ENCODE data around the gene KRT9. TPM values are rescaled to one million over a fixed set of nuclear protein-coding genes. Genes with fewer than 3 reads are reported as not detected.

The KRT9 gene
- total and polyA plus RNA-seq, 9 of the 15 experiments (the other 6 are each of a cell fraction or from before 2014, with no cell fraction given) = 0.03 TPM; not detected in 8

DNA sequence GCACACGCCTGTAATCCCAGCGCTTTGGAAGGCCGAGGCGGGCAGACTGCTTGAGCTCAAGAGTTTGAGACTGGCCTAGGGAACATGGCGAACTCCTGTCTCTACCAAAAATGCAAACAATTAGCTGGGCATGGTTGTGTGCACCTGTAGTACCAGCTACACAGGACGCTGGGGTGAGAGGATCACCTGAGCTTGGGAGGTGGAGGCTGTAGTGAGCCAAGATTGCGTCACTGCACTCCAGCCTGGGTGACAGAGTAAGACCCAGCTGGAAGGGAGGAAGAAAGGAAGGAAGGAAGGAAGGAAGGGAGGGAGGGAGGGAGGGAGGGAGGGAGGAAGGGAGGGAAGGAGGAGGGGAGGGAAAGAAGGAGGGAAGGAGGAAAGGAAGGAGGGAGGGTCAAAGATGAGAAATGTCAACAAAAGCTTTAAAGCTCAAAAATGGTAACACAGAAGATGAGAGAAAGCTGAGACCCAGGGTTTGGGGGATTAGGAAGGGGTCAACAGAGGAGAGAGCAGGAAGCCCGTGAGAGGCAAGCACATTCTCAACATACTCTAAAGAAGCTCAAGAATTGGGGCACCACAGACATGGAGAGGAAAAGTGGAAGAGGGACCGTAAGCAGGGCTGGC, 38.8 kb downstream of the KRT9 start:
- TF ChIP-seq CBFA2T3 (IDR thresholded peaks at IDR 0.05) (no peak), ZBED1 (IDR thresholded peaks at IDR 0.05) (no peak), ZKSCAN8 (CRISPR knock-in tag; IDR thresholded peaks at IDR 0.05) (no peak), BCOR (IDR thresholded peaks at IDR 0.05) (no peak), POLR2H (tag; IDR thresholded peaks at IDR 0.05; ENCODE audit: low read depth) (no peak), CEBPB (tag; IDR thresholded peaks at IDR 0.05) (peak; percentile 62; the same call in 1 of the 2 replicates), RBM17 (IDR thresholded peaks at IDR 0.05; ENCODE audit: borderline replicate concordance, low read depth, low read length) (no peak), GTF2A2 (tag; IDR thresholded peaks at IDR 0.05) (no peak), CXXC5 (CRISPR knock-in tag; IDR thresholded peaks at IDR 0.05) (no peak), MCM7 (IDR thresholded peaks at IDR 0.05) (no peak), HDGF (IDR thresholded peaks at IDR 0.05) (no peak)
- TF ChIP-seq, protein P1, sequence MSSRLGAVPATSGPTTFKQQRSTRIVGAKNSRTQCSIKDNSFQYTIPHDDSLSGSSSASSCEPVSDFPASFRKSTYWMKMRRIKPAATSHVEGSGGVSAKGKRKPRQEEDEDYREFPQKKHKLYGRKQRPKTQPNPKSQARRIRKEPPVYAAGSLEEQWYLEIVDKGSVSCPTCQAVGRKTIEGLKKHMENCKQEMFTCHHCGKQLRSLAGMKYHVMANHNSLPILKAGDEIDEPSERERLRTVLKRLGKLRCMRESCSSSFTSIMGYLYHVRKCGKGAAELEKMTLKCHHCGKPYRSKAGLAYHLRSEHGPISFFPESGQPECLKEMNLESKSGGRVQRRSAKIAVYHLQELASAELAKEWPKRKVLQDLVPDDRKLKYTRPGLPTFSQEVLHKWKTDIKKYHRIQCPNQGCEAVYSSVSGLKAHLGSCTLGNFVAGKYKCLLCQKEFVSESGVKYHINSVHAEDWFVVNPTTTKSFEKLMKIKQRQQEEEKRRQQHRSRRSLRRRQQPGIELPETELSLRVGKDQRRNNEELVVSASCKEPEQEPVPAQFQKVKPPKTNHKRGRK (tag; IDR thresholded peaks at IDR 0.05) = no peak
- TF ChIP-seq, protein P2, sequence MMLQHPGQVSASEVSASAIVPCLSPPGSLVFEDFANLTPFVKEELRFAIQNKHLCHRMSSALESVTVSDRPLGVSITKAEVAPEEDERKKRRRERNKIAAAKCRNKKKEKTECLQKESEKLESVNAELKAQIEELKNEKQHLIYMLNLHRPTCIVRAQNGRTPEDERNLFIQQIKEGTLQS (IDR thresholded peaks at IDR 0.05) = peak; percentile 51; the same call in 1 of the 2 replicates
- TF ChIP-seq, protein P2 (CRISPR knock-in tag; conservative IDR thresholded peaks at IDR 0.05) = no peak
- H3K9me1 ChIP-seq (ENCODE audit: control insufficient read depth, insufficient read depth, low read length) = no peaks in the 10 kb centered on the region
- H4K20me1 ChIP-seq (replicated peaks; ENCODE audit: control insufficient read depth, insufficient read depth, low read length) = no peaks in the 10 kb centered on the region
- ChIA-PET CTCF (ENCODE audit: low intra/inter-chr PET ratio) (no interaction called here), POLR2A (interaction anchor here (0.6 to 1.6 kb wide), 4 partner anchors 10 to 498 kb away, joined by 3 to 8 read pairs (median 6); partner anchors contain the start of gene KRTAP1-3)
- BruUV-seq (replicated peaks) = no TSS peak
- H3K27me3 ChIP-seq (ENCODE audit: control insufficient read depth in 2 of 2, insufficient read depth in 2 of 2, low read length in 2 of 2) = no peaks in the 10 kb centered on the region
- no peak overlapping the region for H3K9ac ChIP-seq (ENCODE audit: insufficient read depth in 1 of 2, low read depth in 2 of 2, low read length in 2 of 2)
- H2AFZ ChIP-seq (ENCODE audit: low read depth, low read length) = 0 out of 2 replicates have a peak overlapping the region, but pooled peaks have one; percentile 5
- no peak overlapping the region for H3K4me2 ChIP-seq (ENCODE audit: insufficient read depth, low read length)
- in situ Hi-C loops (cut with MboI) = no loop called here
- H3K9me3 ChIP-seq (replicated peaks; ENCODE audit: control insufficient read depth, insufficient read depth, low read depth, low read length) = no peaks in the 10 kb centered on the region
- no peak overlapping the region for H3K27ac ChIP-seq (ENCODE audit: extremely low read depth, low read depth, low read length)
- DNase-seq (ENCODE audit: extremely low read depth in 1 of 4, low spot score in 3 of 4) (no peak), FAIRE-seq (no peak), ATAC-seq (no peak)
- peaks cover 39 to 44% of the 10 kb centered on the region in 2 experiments for H3K4me1 ChIP-seq (replicated peaks in 1 of 2; ENCODE audit: control insufficient read depth in 2 of 2, insufficient read depth in 2 of 2, low read length in 2 of 2)
- WGBS (ENCODE audit: insufficient coverage, low coverage, missing lambda C conversion rate) = 64% methylated on average over 4 of the region's 9 CpGs
- H3K79me2 ChIP-seq (ENCODE audit: control insufficient read depth, insufficient read depth, low read length) = peaks cover 9% of the 10 kb centered on the region; the same call in 2 of the 3 replicates
- no peak overlapping the region for H3K4me3 ChIP-seq
- no peaks in the 10 kb centered on the region for H3K36me3 ChIP-seq (ENCODE audit: control insufficient read depth, insufficient read depth, low read length)
- intact Hi-C loops (cut with micrococcal nuclease) = no loop called here
